Neural crest cell (in vitro differentiated cells): ENCODE results near the gene ENOSF1. TPM values are rescaled to one million over a fixed set of nuclear protein-coding genes. Genes with fewer than 3 reads are reported as not detected.

Source experiments
- DNase-seq: peaks from one replicate; pipeline ENCODE4 v3.0.0; 2021; ENCODE audit warnings: low read depth, mixed read lengths, low spot score
- H3K27ac Mint-ChIP-seq: one replicate; pipeline ENCODE4 v1.8.0; 2021; ENCODE audit warnings: mild to moderate bottlenecking, mixed read lengths; ENCODE audit not compliant: unreplicated experiment
- H3K27me3 Mint-ChIP-seq: 2 replicates; pipeline ENCODE4 v1.8.0; 2021; ENCODE audit warnings: low read depth, mild to moderate bottlenecking, mixed read lengths
- H3K36me3 Mint-ChIP-seq: 2 replicates; pipeline ENCODE4 v1.8.0; 2021; ENCODE audit warnings: low read depth, mild to moderate bottlenecking, mixed read lengths
- H3K4me1 Mint-ChIP-seq: 2 replicates; pipeline ENCODE4 v1.8.0; 2021; ENCODE audit warnings: mixed read lengths
- H3K4me3 Mint-ChIP-seq: one replicate; pipeline ENCODE4 v1.8.0; 2021; ENCODE audit warnings: mild to moderate bottlenecking, mixed read lengths
- H3K9me3 Mint-ChIP-seq: 2 replicates; pipeline ENCODE4 v1.8.0; 2021; ENCODE audit warnings: mixed read lengths
- CTCF ChIP-seq: fragments of 200-600 bp; sonication (generic); conservative IDR thresholded peaks from 2 replicates; pipeline ENCODE4 v1.5.0; 2021; ENCODE audit warnings: antibody characterized with exemption, mild to moderate bottlenecking
- total RNA-seq: library from RNA; stranded (reverse); gene quantifications from 2 replicates; pipeline ENCODE4 v1.2.1, GENCODE V29; 2021

ENOSF1 gene
- total RNA-seq, 1 donor from 2014 or later, result 78.6 TPM

GRCh38 chr18:673769-674168 is 38.7 kb downstream of the ENOSF1 start:
- Mint-ChIP-seq H3K4me1 (no peaks in the 10 kb centered on the region), H3K27me3 (no peaks in the 10 kb centered on the region), H3K27ac (no peak overlapping the region), H3K4me3 (no peak overlapping the region), H3K9me3 (no peaks in the 10 kb centered on the region), H3K36me3 (peaks cover 30% of the 10 kb centered on the region)
- DNase-seq, result no peak
- TF ChIP-seq CTCF, result no peak

- DNase-seq, result no peak
- Mint-ChIP-seq H3K27ac (no peak overlapping the region), H3K4me1 (no peaks in the 10 kb centered on the region), H3K4me3 (no peak overlapping the region), H3K9me3 (no peaks in the 10 kb centered on the region), H3K27me3 (no peaks in the 10 kb centered on the region), H3K36me3 (peaks cover 35% of the 10 kb centered on the region)
- no peak for TF ChIP-seq CTCF
These were observed 39.1 kb downstream of the ENOSF1 start for GRCh38 chr18:673317-673716.

- Mint-ChIP-seq H3K9me3 (peaks cover 3% of the 10 kb centered on the region), H3K4me1 (no peaks in the 10 kb centered on the region), H3K4me3 (peak overlapping the region; percentile 4), H3K27ac (no peak overlapping the region), H3K36me3 (peaks cover 48% of the 10 kb centered on the region), H3K27me3 (no peaks in the 10 kb centered on the region)
- no peak for DNase-seq
- TF ChIP-seq CTCF, result no peak
These were observed 41.0 kb downstream of the ENOSF1 start for GRCh38 chr18:671405-671804.

- Mint-ChIP-seq H3K4me3 (peak overlapping the region; percentile 5), H3K4me1 (no peaks in the 10 kb centered on the region), H3K36me3 (peaks cover 57% of the 10 kb centered on the region), H3K27ac (no peak overlapping the region), H3K9me3 (peaks cover 6% of the 10 kb centered on the region), H3K27me3 (no peaks in the 10 kb centered on the region)
- no peak for DNase-seq
- no peak for TF ChIP-seq CTCF
These were observed 41.9 kb downstream of the ENOSF1 start for GRCh38 chr18:670522-670921.

- H3K36me3 Mint-ChIP-seq, result peaks cover 54% of the 10 kb centered on the region
- H3K4me1 Mint-ChIP-seq, result no peaks in the 10 kb centered on the region
These were observed 43.4 kb downstream of the ENOSF1 start for GRCh38 chr18:669077-669476.

More at GRCh38 chr18:669077-669476, 43.4 kb downstream of the ENOSF1 start:
- H3K27me3 Mint-ChIP-seq, result no peaks in the 10 kb centered on the region
- DNase-seq, result no peak
- H3K27ac Mint-ChIP-seq, result no peak overlapping the region
- TF ChIP-seq CTCF, result no peak
- peaks cover 6% of the 10 kb centered on the region for H3K9me3 Mint-ChIP-seq
- no peak overlapping the region for H3K4me3 Mint-ChIP-seq
